WTC11 (cell line): ENCODE data around the gene CYP1A2. TPM values are rescaled to one million over a fixed set of nuclear protein-coding genes. Genes with fewer than 3 reads are reported as not detected.

Experiments used
- ATAC-seq: fragments of 200-7000 bp; cut with Tn5 transposase; 2 replicates; pipeline ENCODE4 v1.10.0; 2021; ENCODE audit warnings: mild to moderate bottlenecking, moderate library complexity
- CTCF ChIA-PET: fragments of 300-600 bp; sonication (Branson Sonifier 250); formaldehyde crosslinking; loops from one replicate; lab custom pipeline; 2021; ENCODE audit warnings: antibody characterized with exemption; lab: Charles Lee
- POLR2A ChIA-PET: fragments of 350-600 bp; sonication (Branson Sonifier 250); formaldehyde crosslinking; loops from one replicate; lab custom pipeline; 2021; ENCODE audit warnings: antibody characterized with exemption; lab: Charles Lee
- DNase-seq: peaks from one replicate; pipeline ENCODE4 v3.0.0; 2021; ENCODE audit warnings: low spot score
- H3K27ac Mint-ChIP-seq: 2 replicates; pipeline ENCODE4 v1.8.0; 2021; ENCODE audit warnings: mixed read lengths
- H3K27me3 Mint-ChIP-seq: 2 replicates; pipeline ENCODE4 v1.8.0; 2021; ENCODE audit warnings: low read depth, mild to moderate bottlenecking, moderate library complexity, mixed read lengths
- H3K36me3 Mint-ChIP-seq: 2 replicates; pipeline ENCODE4 v1.8.0; 2021; ENCODE audit warnings: mixed read lengths
- H3K4me1 Mint-ChIP-seq: 2 replicates; pipeline ENCODE4 v1.8.0; 2022; ENCODE audit warnings: mixed read lengths
- H3K4me3 Mint-ChIP-seq: 2 replicates; pipeline ENCODE4 v1.8.0; 2021; ENCODE audit warnings: mild to moderate bottlenecking, moderate library complexity, mixed read lengths
- H3K9me3 Mint-ChIP-seq: 2 replicates; pipeline ENCODE4 v1.8.0; 2021; ENCODE audit warnings: mixed read lengths
- EMX1 ChIP-seq: fragments of 250-450 bp; sonication (Bioruptor Pico); IDR thresholded peaks from 2 replicates; pipeline ENCODE4 v1.8.0; 2021; ENCODE audit warnings: mild to moderate bottlenecking
- ETV6 ChIP-seq: sonication (generic); formaldehyde crosslinking; IDR thresholded peaks from 2 replicates; pipeline ENCODE4 v1.8.1; 2022; ENCODE audit warnings: mild to moderate bottlenecking, missing genetic modification reagents
- FOXJ3 ChIP-seq: sonication (generic); formaldehyde crosslinking; IDR thresholded peaks from 2 replicates; pipeline ENCODE4 v1.9.0; 2021; ENCODE audit warnings: missing genetic modification reagents, mild to moderate bottlenecking, borderline replicate concordance
- GABPB1 ChIP-seq: sonication (generic); formaldehyde crosslinking; IDR thresholded peaks from 2 replicates; pipeline ENCODE4 v1.8.1; 2023; ENCODE audit warnings: mild to moderate bottlenecking, missing genetic modification reagents
- MXD4 ChIP-seq: fragments of 250-450 bp; sonication (Bioruptor Pico); IDR thresholded peaks from 2 replicates; pipeline ENCODE4 v1.8.0; 2021; ENCODE audit warnings: mild to moderate bottlenecking, moderate library complexity, borderline replicate concordance
- NFATC4 ChIP-seq: fragments of 250-450 bp; sonication (Bioruptor Pico); IDR thresholded peaks from 2 replicates; pipeline ENCODE4 v1.9.0; 2021; ENCODE audit warnings: mild to moderate bottlenecking
- SOX15 ChIP-seq: fragments of 250-450 bp; sonication (Bioruptor Pico); IDR thresholded peaks from 2 replicates; pipeline ENCODE4 v1.9.0; 2021; ENCODE audit warnings: mild to moderate bottlenecking
- TEAD4 ChIP-seq: sonication (generic); formaldehyde crosslinking; IDR thresholded peaks from 2 replicates; pipeline ENCODE4 v1.8.0; 2022; ENCODE audit warnings: mild to moderate bottlenecking, missing genetic modification reagents
- ZNF121 ChIP-seq: sonication (generic); formaldehyde crosslinking; IDR thresholded peaks from 2 replicates; pipeline ENCODE4 v1.8.0; 2023; ENCODE audit warnings: missing genetic modification reagents
- ZNF219 ChIP-seq: sonication (generic); formaldehyde crosslinking; IDR thresholded peaks from 2 replicates; pipeline ENCODE4 v1.8.0; 2023; ENCODE audit warnings: missing genetic modification reagents, mild to moderate bottlenecking, borderline replicate concordance
- ZNF232 ChIP-seq: sonication (generic); formaldehyde crosslinking; IDR thresholded peaks from 2 replicates; pipeline ENCODE4 v1.8.0; 2022; ENCODE audit warnings: mild to moderate bottlenecking, missing genetic modification reagents
- ZNF416 ChIP-seq: fragments of 250-450 bp; sonication (Bioruptor Pico); IDR thresholded peaks from 2 replicates; pipeline ENCODE4 v1.9.0; 2021; ENCODE audit warnings: mild to moderate bottlenecking, inconsistent platforms
- ZNF423 ChIP-seq: fragments of 250-450 bp; sonication (Bioruptor Pico); IDR thresholded peaks from 2 replicates; pipeline ENCODE4 v2.1.2; 2022; ENCODE audit warnings: mild to moderate bottlenecking, moderate library complexity
- total RNA-seq: library from RNA; stranded (reverse); gene quantifications from 3 replicates; pipeline ENCODE4 v1.2.3, GENCODE V29; 2021
- TF ChIP-seq, protein P1 (sequence below): sonication (generic); formaldehyde crosslinking; IDR thresholded peaks from 2 replicates; pipeline ENCODE4 v1.8.0; 2022; ENCODE audit warnings: mild to moderate bottlenecking, missing genetic modification reagents
- TF ChIP-seq, protein P2 (sequence below): sonication (generic); formaldehyde crosslinking; conservative IDR thresholded peaks from 2 replicates; pipeline ENCODE4 v1.8.1; 2022; ENCODE audit warnings: mild to moderate bottlenecking, missing genetic modification reagents
- TF ChIP-seq, protein P3 (sequence below): sonication (generic); formaldehyde crosslinking; IDR thresholded peaks from 2 replicates; pipeline ENCODE4 v1.8.1; 2023; ENCODE audit warnings: mild to moderate bottlenecking, moderate library complexity, missing genetic modification reagents
- TF ChIP-seq, protein P4 (sequence below): sonication (generic); formaldehyde crosslinking; IDR thresholded peaks from 2 replicates; pipeline ENCODE4 v1.8.0; 2023; ENCODE audit warnings: missing genetic modification reagents, mild to moderate bottlenecking, borderline replicate concordance
- TF ChIP-seq, protein P5 (sequence below): sonication (generic); formaldehyde crosslinking; IDR thresholded peaks from 2 replicates; pipeline ENCODE4 v1.8.1; 2023; ENCODE audit warnings: mild to moderate bottlenecking, missing genetic modification reagents, moderate library complexity
- TF ChIP-seq, protein P6 (sequence below): sonication (generic); formaldehyde crosslinking; IDR thresholded peaks from 2 replicates; pipeline ENCODE4 v1.8.1; 2022; ENCODE audit warnings: low read depth, mild to moderate bottlenecking, moderate library complexity, missing genetic modification reagents, borderline replicate concordance

CYP1A2 gene
- total RNA-seq, 1 experiment from 2014 or later, result not detected

DNA sequence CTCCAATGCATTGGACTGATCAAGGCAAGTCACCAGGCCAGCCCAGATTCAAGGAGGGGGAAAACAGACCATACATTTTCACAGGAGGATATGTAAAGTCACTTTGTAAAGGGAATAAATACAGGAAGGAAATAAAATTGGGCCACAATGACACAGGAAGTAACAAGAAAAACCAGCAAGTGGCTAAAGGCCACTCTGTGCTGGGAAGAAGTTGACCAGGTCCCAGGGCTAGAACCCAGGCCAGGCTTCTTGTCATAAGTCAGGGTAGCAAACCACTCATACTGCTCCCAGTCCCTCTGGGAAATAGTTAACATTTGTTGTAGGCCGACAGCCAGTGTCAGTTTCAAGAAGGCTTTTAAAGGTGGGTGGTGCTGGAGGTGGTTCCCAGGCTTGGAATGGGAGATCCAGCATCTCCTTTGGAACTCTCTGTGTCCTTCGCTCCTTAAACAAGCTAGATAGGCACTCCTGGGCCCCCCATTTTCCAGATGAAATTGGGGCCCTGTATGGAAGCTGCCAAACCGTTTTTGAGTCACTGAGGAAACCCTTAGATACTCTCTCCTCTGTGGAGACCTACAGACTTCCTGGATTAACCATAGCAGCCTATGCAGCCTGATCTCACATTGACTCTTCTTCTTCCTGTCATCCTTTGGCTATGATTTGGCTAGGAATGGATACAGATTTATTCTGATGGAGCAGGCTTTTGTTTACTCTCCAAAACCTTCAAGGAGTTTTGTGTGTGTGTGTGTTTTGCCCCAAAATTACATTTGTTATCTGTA, 38.1 kb upstream of the CYP1A2 start:
- no peak for ATAC-seq
- Mint-ChIP-seq H3K27ac (no peak overlapping the region), H3K9me3 (peaks cover 4% of the 10 kb centered on the region; the same call in 1 of the 2 replicates), H3K4me1 (no peaks in the 10 kb centered on the region)
- POLR2A ChIA-PET, result no interaction called here
- TF ChIP-seq ZNF423 (CRISPR knock-in tag) (no peak), SOX15 (no peak), EMX1 (no peak), ZNF416 (no peak)
- TF ChIP-seq, all 79 proteins: peak for 0
- CTCF ChIA-PET, result no interaction called here
- DNase-seq, result no peak
- peaks cover 32% of the 10 kb centered on the region for H3K27me3 Mint-ChIP-seq
- H3K36me3 Mint-ChIP-seq, result no peaks in the 10 kb centered on the region
- H3K4me3 Mint-ChIP-seq, result no peak overlapping the region

DNA sequence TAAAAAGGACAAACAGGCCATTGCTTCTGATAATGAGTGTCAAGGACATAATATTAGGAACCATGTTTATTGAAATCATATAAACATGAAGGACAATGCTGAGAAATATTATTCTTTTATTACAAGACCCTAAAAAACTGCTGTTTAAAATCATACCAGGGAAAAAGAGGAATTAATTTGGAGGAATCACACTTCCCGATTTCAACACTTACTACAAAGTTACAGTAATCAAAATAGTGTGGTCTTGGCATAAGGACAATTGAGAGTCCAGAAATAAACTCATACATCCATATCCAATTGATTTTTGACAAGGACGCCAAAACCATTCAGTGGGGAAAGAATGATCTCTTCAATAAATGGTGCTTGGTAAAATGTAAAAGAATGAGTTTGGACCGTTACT, 36.3 kb upstream of the CYP1A2 start:
- CTCF ChIA-PET, result no interaction called here
- POLR2A ChIA-PET, result no interaction called here
- DNase-seq (no peak), ATAC-seq (no peak)
- Mint-ChIP-seq H3K36me3 (no peaks in the 10 kb centered on the region), H3K4me1 (no peaks in the 10 kb centered on the region), H3K4me3 (no peak overlapping the region), H3K9me3 (peaks cover 4% of the 10 kb centered on the region; the same call in 1 of the 2 replicates), H3K27ac (no peak overlapping the region), H3K27me3 (peaks cover 21% of the 10 kb centered on the region)
- TF ChIP-seq GABPB1 (CRISPR knock-in tag), result no peak
- TF ChIP-seq, protein P1, sequence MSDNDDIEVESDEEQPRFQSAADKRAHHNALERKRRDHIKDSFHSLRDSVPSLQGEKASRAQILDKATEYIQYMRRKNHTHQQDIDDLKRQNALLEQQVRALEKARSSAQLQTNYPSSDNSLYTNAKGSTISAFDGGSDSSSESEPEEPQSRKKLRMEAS (CRISPR knock-in tag), result no peak
- TF ChIP-seq ZNF232 (CRISPR knock-in tag), result no peak
- TF ChIP-seq, protein P2, sequence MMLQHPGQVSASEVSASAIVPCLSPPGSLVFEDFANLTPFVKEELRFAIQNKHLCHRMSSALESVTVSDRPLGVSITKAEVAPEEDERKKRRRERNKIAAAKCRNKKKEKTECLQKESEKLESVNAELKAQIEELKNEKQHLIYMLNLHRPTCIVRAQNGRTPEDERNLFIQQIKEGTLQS (CRISPR knock-in tag), result no peak
- no peak for TF ChIP-seq EMX1
- TF ChIP-seq, protein P3, sequence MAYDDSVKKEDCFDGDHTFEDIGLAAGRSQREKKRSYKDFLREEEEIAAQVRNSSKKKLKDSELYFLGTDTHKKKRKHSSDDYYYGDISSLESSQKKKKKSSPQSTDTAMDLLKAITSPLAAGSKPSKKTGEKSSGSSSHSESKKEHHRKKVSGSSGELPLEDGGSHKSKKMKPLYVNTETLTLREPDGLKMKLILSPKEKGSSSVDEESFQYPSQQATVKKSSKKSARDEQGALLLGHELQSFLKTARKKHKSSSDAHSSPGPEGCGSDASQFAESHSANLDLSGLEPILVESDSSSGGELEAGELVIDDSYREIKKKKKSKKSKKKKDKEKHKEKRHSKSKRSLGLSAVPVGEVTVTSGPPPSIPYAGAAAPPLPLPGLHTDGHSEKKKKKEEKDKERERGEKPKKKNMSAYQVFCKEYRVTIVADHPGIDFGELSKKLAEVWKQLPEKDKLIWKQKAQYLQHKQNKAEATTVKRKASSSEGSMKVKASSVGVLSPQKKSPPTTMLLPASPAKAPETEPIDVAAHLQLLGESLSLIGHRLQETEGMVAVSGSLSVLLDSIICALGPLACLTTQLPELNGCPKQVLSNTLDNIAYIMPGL (CRISPR knock-in tag), result no peak
- no peak for TF ChIP-seq FOXJ3 (CRISPR knock-in tag)

DNA sequence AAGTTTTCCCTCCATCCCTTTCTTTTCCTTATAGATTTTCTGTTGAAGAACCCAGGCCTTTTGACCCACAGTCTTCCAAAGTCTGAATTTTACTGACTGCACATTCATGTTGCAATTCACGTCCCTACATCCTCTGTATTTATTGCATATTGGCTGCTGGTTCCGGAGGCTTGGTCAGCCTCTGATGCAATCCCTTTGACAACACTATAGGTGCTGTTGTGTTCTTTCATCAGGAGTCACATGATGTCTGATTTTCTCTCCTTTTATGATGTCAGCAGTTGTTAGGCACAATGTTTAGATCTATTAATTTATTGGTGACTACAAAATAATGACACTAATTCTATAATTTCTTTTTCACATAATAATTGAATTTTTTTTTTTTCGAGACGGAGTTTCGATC, 32.0 kb upstream of the CYP1A2 start:
- no peaks in the 10 kb centered on the region for H3K36me3 Mint-ChIP-seq
- peaks cover 15% of the 10 kb centered on the region for H3K27me3 Mint-ChIP-seq
- no peak overlapping the region for H3K4me3 Mint-ChIP-seq
- ChIA-PET POLR2A (no interaction called here), CTCF (no interaction called here)
- H3K27ac Mint-ChIP-seq, result no peak overlapping the region
- H3K9me3 Mint-ChIP-seq, result peaks cover 4% of the 10 kb centered on the region; the same call in 1 of the 2 replicates
- DNase-seq, result no peak
- ATAC-seq, result no peak
- no peaks in the 10 kb centered on the region for H3K4me1 Mint-ChIP-seq
- TF ChIP-seq, protein P1 (CRISPR knock-in tag), result no peak
- TF ChIP-seq GABPB1 (CRISPR knock-in tag), result peak; percentile 94

DNA sequence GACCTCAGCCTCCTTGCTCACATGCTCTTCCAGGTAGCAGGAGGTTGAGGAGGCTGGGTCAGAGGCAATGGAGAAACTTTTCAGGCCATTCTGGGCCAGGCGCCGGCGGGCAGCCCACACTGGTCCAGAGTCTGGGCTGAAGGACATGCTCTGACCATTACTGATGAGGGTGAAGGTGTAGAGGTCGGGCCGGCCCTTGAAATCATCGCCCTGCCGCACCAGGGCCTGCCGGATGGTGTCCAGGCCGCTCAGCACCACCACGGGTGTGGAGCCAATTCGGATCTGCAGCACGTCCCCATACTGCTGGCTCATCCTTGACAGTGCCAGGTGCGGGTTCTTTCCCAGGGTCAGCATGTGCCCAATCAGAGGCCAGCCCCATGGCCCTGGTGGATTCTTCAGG, 26.1 kb upstream of the CYP1A2 start:
- H3K27ac Mint-ChIP-seq, result no peak overlapping the region
- H3K36me3 Mint-ChIP-seq, result no peaks in the 10 kb centered on the region
- ChIA-PET POLR2A (no interaction called here), CTCF (no interaction called here)
- no peak overlapping the region for H3K4me3 Mint-ChIP-seq
- no peak for ATAC-seq
- no peaks in the 10 kb centered on the region for H3K9me3 Mint-ChIP-seq
- peaks cover 15% of the 10 kb centered on the region for H3K4me1 Mint-ChIP-seq
- peaks cover 58% of the 10 kb centered on the region for H3K27me3 Mint-ChIP-seq
- DNase-seq, result no peak
- TF ChIP-seq TEAD4 (CRISPR knock-in tag) (no peak), ZNF219 (CRISPR knock-in tag) (no peak), GABPB1 (CRISPR knock-in tag) (no peak), MXD4 (no peak), ZNF423 (CRISPR knock-in tag) (no peak), ETV6 (CRISPR knock-in tag) (no peak), ZNF121 (no peak), NFATC4 (CRISPR knock-in tag) (no peak)
- TF ChIP-seq, protein P4, sequence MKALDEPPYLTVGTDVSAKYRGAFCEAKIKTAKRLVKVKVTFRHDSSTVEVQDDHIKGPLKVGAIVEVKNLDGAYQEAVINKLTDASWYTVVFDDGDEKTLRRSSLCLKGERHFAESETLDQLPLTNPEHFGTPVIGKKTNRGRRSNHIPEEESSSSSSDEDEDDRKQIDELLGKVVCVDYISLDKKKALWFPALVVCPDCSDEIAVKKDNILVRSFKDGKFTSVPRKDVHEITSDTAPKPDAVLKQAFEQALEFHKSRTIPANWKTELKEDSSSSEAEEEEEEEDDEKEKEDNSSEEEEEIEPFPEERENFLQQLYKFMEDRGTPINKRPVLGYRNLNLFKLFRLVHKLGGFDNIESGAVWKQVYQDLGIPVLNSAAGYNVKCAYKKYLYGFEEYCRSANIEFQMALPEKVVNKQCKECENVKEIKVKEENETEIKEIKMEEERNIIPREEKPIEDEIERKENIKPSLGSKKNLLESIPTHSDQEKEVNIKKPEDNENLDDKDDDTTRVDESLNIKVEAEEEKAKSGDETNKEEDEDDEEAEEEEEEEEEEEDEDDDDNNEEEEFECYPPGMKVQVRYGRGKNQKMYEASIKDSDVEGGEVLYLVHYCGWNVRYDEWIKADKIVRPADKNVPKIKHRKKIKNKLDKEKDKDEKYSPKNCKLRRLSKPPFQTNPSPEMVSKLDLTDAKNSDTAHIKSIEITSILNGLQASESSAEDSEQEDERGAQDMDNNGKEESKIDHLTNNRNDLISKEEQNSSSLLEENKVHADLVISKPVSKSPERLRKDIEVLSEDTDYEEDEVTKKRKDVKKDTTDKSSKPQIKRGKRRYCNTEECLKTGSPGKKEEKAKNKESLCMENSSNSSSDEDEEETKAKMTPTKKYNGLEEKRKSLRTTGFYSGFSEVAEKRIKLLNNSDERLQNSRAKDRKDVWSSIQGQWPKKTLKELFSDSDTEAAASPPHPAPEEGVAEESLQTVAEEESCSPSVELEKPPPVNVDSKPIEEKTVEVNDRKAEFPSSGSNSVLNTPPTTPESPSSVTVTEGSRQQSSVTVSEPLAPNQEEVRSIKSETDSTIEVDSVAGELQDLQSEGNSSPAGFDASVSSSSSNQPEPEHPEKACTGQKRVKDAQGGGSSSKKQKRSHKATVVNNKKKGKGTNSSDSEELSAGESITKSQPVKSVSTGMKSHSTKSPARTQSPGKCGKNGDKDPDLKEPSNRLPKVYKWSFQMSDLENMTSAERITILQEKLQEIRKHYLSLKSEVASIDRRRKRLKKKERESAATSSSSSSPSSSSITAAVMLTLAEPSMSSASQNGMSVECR (CRISPR knock-in tag), result no peak
- TF ChIP-seq, protein P5, sequence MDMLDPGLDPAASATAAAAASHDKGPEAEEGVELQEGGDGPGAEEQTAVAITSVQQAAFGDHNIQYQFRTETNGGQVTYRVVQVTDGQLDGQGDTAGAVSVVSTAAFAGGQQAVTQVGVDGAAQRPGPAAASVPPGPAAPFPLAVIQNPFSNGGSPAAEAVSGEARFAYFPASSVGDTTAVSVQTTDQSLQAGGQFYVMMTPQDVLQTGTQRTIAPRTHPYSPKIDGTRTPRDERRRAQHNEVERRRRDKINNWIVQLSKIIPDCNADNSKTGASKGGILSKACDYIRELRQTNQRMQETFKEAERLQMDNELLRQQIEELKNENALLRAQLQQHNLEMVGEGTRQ (CRISPR knock-in tag), result no peak
- TF ChIP-seq, protein P6, sequence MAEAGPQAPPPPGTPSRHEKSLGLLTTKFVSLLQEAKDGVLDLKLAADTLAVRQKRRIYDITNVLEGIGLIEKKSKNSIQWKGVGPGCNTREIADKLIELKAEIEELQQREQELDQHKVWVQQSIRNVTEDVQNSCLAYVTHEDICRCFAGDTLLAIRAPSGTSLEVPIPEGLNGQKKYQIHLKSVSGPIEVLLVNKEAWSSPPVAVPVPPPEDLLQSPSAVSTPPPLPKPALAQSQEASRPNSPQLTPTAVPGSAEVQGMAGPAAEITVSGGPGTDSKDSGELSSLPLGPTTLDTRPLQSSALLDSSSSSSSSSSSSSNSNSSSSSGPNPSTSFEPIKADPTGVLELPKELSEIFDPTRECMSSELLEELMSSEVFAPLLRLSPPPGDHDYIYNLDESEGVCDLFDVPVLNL (CRISPR knock-in tag), result no peak
